HG03108 (cell line): ENCODE measurements around the gene ANKS3.

Source experiments
- ATAC-seq: cut with Tn5 transposase; IDR thresholded peaks from one replicate; pipeline ENCODE4 v1.9.1; 2021; ENCODE audit warnings: moderate library complexity; ENCODE audit not compliant: unreplicated experiment

Gene ANKS3

GRCh38 chr16:4676831-4677230 lies 57.2 kb downstream of the ANKS3 start:
- no peak for ATAC-seq

GRCh38 chr16:4675864-4676786 lies 57.9 kb downstream of the ANKS3 start:
- no peak for ATAC-seq

- no peak for ATAC-seq
Observed at GRCh38 chr16:4674926-4675530, 59.0 kb downstream of the ANKS3 start.

- no peak for ATAC-seq
Observed at GRCh38 chr16:4673387-4674046, 60.6 kb downstream of the ANKS3 start.

GRCh38 chr16:4668313-4668960 lies 65.6 kb downstream of the ANKS3 start:
- ATAC-seq: no peak

GRCh38 chr16:4667203-4667963 lies 66.7 kb downstream of the ANKS3 start:
- ATAC-seq: no peak

- no peak for ATAC-seq
Observed at GRCh38 chr16:4666537-4667202, 67.4 kb downstream of the ANKS3 start.

- ATAC-seq: peak; percentile 38
Observed at GRCh38 chr16:4664538-4665418, 69.3 kb downstream of the ANKS3 start.

GRCh38 chr16:4663777-4664465 lies 70.2 kb downstream of the ANKS3 start:
- no peak for ATAC-seq

GRCh38 chr16:4663465-4663776 lies 70.7 kb downstream of the ANKS3 start:
- no peak for ATAC-seq

GRCh38 chr16:4661661-4662060 lies 72.4 kb downstream of the ANKS3 start:
- ATAC-seq: no peak

- no peak for ATAC-seq
Observed at GRCh38 chr16:4660454-4661007, 73.5 kb downstream of the ANKS3 start.

- no peak for ATAC-seq
Observed at GRCh38 chr16:4659363-4660353, 74.4 kb downstream of the ANKS3 start.

- ATAC-seq: no peak
Observed at GRCh38 chr16:4656695-4657686, 77.1 kb downstream of the ANKS3 start.

GRCh38 chr16:4656221-4656620 lies 77.8 kb downstream of the ANKS3 start:
- no peak for ATAC-seq

- no peak for ATAC-seq
Observed at GRCh38 chr16:4655801-4656200, 78.3 kb downstream of the ANKS3 start.
